HCT116 (cell line): ENCODE results near the gene TFDP1.

ENCODE experiments used
- ATF3 ChIP-seq: IDR thresholded peaks from 2 replicates; pipeline ENCODE4 v1.6.1; 2012
- CBX3 ChIP-seq: IDR thresholded peaks from 2 replicates; pipeline ENCODE4 v1.6.1; 2012; ENCODE audit warnings: low read depth
- CTCF ChIP-seq, 3 experiments: fragments of 200-600 bp in 1 of 3; sonication (generic) in 1 of 3; IDR thresholded peaks in 2 of 3; conservative IDR thresholded peaks in 1 of 3; 2 replicates each; pipeline ENCODE4 v1.5.1; 2012 to 2017; ENCODE audit warnings: low read depth in 2 of 3, low read length in 2 of 3, antibody characterized with exemption in 1 of 3, borderline replicate concordance in 1 of 3, control low read depth in 1 of 3, mild to moderate bottlenecking in 1 of 3, mixed read lengths in 1 of 3, mixed run types in 1 of 3, moderate library complexity in 1 of 3; ENCODE audit not compliant: insufficient read depth in 1 of 3
- EZH2phosphoT487 ChIP-seq: fragments of 200-600 bp; IDR thresholded peaks from 2 replicates; pipeline ENCODE4 v1.6.1; 2018; ENCODE audit warnings: antibody characterized with exemption, borderline replicate concordance
- SIN3A ChIP-seq: IDR thresholded peaks from 2 replicates; pipeline ENCODE4 v1.6.1; 2012; ENCODE audit warnings: low read depth
- SRF ChIP-seq: IDR thresholded peaks from 2 replicates; pipeline ENCODE4 v1.6.1; 2012; ENCODE audit warnings: low read depth
- YY1 ChIP-seq: IDR thresholded peaks from 2 replicates; pipeline ENCODE4 v1.6.1; 2011; ENCODE audit warnings: low read length, low read depth, moderate library complexity, mild to moderate bottlenecking; ENCODE audit not compliant: insufficient replicate concordance; ENCODE audit errors: extremely low read depth

GRCh38 chr13:113646376-113646775 is 61.8 kb downstream of the TFDP1 start:
- TF ChIP-seq CTCF (IDR thresholded peaks at IDR 0.05 in 2 of 3, conservative IDR thresholded peaks at IDR 0.05 in 1 of 3; ENCODE audit: borderline replicate concordance in 1 of 3, insufficient read depth in 1 of 3, low read depth in 2 of 3, low read length in 2 of 3), result no peak
- TF ChIP-seq SRF, result no peak
- TF ChIP-seq YY1, result no peak
- no peak for TF ChIP-seq CBX3
- TF ChIP-seq EZH2phosphoT487, result no peak
- no peak for TF ChIP-seq ATF3
- TF ChIP-seq SIN3A, result no peak
